HEK293 (cell line): Measurements from ENCODE around the gene ZNF684.

Source experiments
- GLI4 ChIP-seq: fragments of 450-650 bp; formaldehyde crosslinking; IDR thresholded peaks from 2 replicates; pipeline ENCODE4 v1.5.1; 2016; ENCODE audit warnings: missing biosample characterization, missing genetic modification characterization
- GLIS2 ChIP-seq: fragments of 450-650 bp; formaldehyde crosslinking; IDR thresholded peaks from 2 replicates; pipeline ENCODE4 v1.5.1; 2016; ENCODE audit warnings: missing biosample characterization, missing genetic modification characterization
- KLF10 ChIP-seq: fragments of 450-650 bp; IDR thresholded peaks from 2 replicates; pipeline ENCODE4 v1.5.1; 2018; ENCODE audit warnings: missing biosample characterization, mild to moderate bottlenecking, missing genetic modification characterization
- OVOL3 ChIP-seq: fragments of 450-650 bp; formaldehyde crosslinking; IDR thresholded peaks from 2 replicates; pipeline ENCODE4 v1.5.1; 2016; ENCODE audit warnings: missing biosample characterization, missing genetic modification characterization
- SALL2 ChIP-seq: fragments of 450-650 bp; formaldehyde crosslinking; IDR thresholded peaks from 2 replicates; pipeline ENCODE4 v1.5.0; 2017; ENCODE audit warnings: missing biosample characterization, mild to moderate bottlenecking, missing genetic modification characterization, borderline replicate concordance
- SETDB1 ChIP-seq: IDR thresholded peaks from one replicate; pipeline ENCODE4 v1.6.1; 2017; ENCODE audit warnings: mild to moderate bottlenecking, low read length, moderate library complexity, mixed read lengths; ENCODE audit not compliant: insufficient read length
- SP7 ChIP-seq: fragments of 450-650 bp; formaldehyde crosslinking; IDR thresholded peaks from 2 replicates; pipeline ENCODE4 v1.5.1; 2016; ENCODE audit warnings: missing biosample characterization, missing genetic modification characterization
- ZBTB21 ChIP-seq: fragments of 450-650 bp; formaldehyde crosslinking; IDR thresholded peaks from 2 replicates; pipeline ENCODE4 v1.5.1; 2017; ENCODE audit warnings: missing biosample characterization, missing genetic modification characterization
- ZBTB7A ChIP-seq: fragments of 450-650 bp; formaldehyde crosslinking; IDR thresholded peaks from 2 replicates; pipeline ENCODE4 v1.5.1; 2016; ENCODE audit warnings: low read depth, missing biosample characterization, missing genetic modification characterization
- ZEB2 ChIP-seq: fragments of 450-650 bp; formaldehyde crosslinking; IDR thresholded peaks from 2 replicates; pipeline ENCODE4 v1.5.1; 2016; ENCODE audit warnings: missing biosample characterization, missing genetic modification characterization
- ZNF133 ChIP-seq: fragments of 450-650 bp; formaldehyde crosslinking; IDR thresholded peaks from 2 replicates; pipeline ENCODE4 v1.5.1; 2016; ENCODE audit warnings: missing biosample characterization, missing genetic modification characterization
- ZNF2 ChIP-seq: fragments of 450-650 bp; formaldehyde crosslinking; IDR thresholded peaks from 2 replicates; pipeline ENCODE4 v1.5.1; 2016; ENCODE audit warnings: missing biosample characterization, missing genetic modification characterization
- ZNF292 ChIP-seq: fragments of 450-650 bp; formaldehyde crosslinking; IDR thresholded peaks from 2 replicates; pipeline ENCODE4 v1.5.1; 2016; ENCODE audit warnings: low read depth, missing biosample characterization, missing genetic modification characterization, borderline replicate concordance
- ZNF350 ChIP-seq: fragments of 450-650 bp; formaldehyde crosslinking; IDR thresholded peaks from 2 replicates; pipeline ENCODE4 v1.5.0; 2017; ENCODE audit warnings: missing biosample characterization, mild to moderate bottlenecking, missing genetic modification characterization
- ZNF366 ChIP-seq: fragments of 450-650 bp; formaldehyde crosslinking; conservative IDR thresholded peaks from 2 replicates; pipeline ENCODE4 v1.5.1; 2016; ENCODE audit warnings: missing biosample characterization, missing genetic modification characterization
- ZNF37A ChIP-seq: fragments of 450-650 bp; IDR thresholded peaks from 2 replicates; pipeline ENCODE4 v1.5.1; 2018; ENCODE audit warnings: missing biosample characterization, missing genetic modification characterization
- ZNF514 ChIP-seq: fragments of 450-650 bp; formaldehyde crosslinking; IDR thresholded peaks from 2 replicates; pipeline ENCODE4 v1.5.1; 2016; ENCODE audit warnings: missing biosample characterization, missing genetic modification characterization
- ZNF521 ChIP-seq: fragments of 450-650 bp; formaldehyde crosslinking; IDR thresholded peaks from 2 replicates; pipeline ENCODE4 v1.5.1; 2017; ENCODE audit warnings: missing biosample characterization, mild to moderate bottlenecking, missing genetic modification characterization
- ZNF530 ChIP-seq: fragments of 450-650 bp; formaldehyde crosslinking; IDR thresholded peaks from 2 replicates; pipeline ENCODE4 v1.5.1; 2016; ENCODE audit warnings: low read depth, missing biosample characterization, missing genetic modification characterization
- ZNF626 ChIP-seq: fragments of 450-650 bp; sonication (Bioruptor Pico); formaldehyde crosslinking; IDR thresholded peaks from 2 replicates; pipeline ENCODE4 v1.5.1; 2018; ENCODE audit warnings: missing biosample characterization, missing genetic modification characterization, inconsistent platforms
- ZNF660 ChIP-seq: fragments of 450-650 bp; IDR thresholded peaks from 2 replicates; pipeline ENCODE4 v1.5.1; 2018; ENCODE audit warnings: missing biosample characterization, mild to moderate bottlenecking, missing genetic modification characterization
- ZNF701 ChIP-seq: fragments of 450-650 bp; formaldehyde crosslinking; IDR thresholded peaks from 2 replicates; pipeline ENCODE4 v1.5.1; 2016; ENCODE audit warnings: missing biosample characterization, missing genetic modification characterization
- ZNF747 ChIP-seq: fragments of 450-650 bp; formaldehyde crosslinking; IDR thresholded peaks from 2 replicates; pipeline ENCODE4 v1.5.1; 2016; ENCODE audit warnings: missing biosample characterization, missing genetic modification characterization
- ZNF837 ChIP-seq: fragments of 450-650 bp; formaldehyde crosslinking; IDR thresholded peaks from 2 replicates; pipeline ENCODE4 v1.5.1; 2016; ENCODE audit warnings: missing biosample characterization, missing genetic modification characterization
- ZSCAN23 ChIP-seq: fragments of 450-650 bp; formaldehyde crosslinking; IDR thresholded peaks from 2 replicates; pipeline ENCODE4 v1.5.1; 2016; ENCODE audit warnings: missing biosample characterization, missing genetic modification characterization
- TF ChIP-seq, protein P1 (sequence below): fragments of 450-650 bp; formaldehyde crosslinking; IDR thresholded peaks from 2 replicates; pipeline ENCODE4 v1.5.1; 2016; ENCODE audit warnings: missing biosample characterization, missing genetic modification characterization
- TF ChIP-seq, protein P2 (sequence below): fragments of 450-650 bp; formaldehyde crosslinking; IDR thresholded peaks from 2 replicates; pipeline ENCODE4 v1.5.1; 2016; ENCODE audit warnings: missing biosample characterization, missing genetic modification characterization
- TF ChIP-seq, protein P3 (sequence below): fragments of 450-650 bp; formaldehyde crosslinking; IDR thresholded peaks from 2 replicates; pipeline ENCODE4 v1.5.1; 2016; ENCODE audit warnings: missing biosample characterization, missing genetic modification characterization
- TF ChIP-seq, protein P4 (sequence below): fragments of 450-650 bp; formaldehyde crosslinking; IDR thresholded peaks from 2 replicates; pipeline ENCODE4 v1.5.1; 2016; ENCODE audit warnings: missing biosample characterization, missing genetic modification characterization
- TF ChIP-seq, protein P5 (sequence below): fragments of 450-650 bp; formaldehyde crosslinking; IDR thresholded peaks from 2 replicates; pipeline ENCODE4 v1.5.1; 2016; ENCODE audit warnings: missing biosample characterization, missing genetic modification characterization, borderline replicate concordance
- TF ChIP-seq, protein P6 (sequence below): fragments of 450-650 bp; formaldehyde crosslinking; IDR thresholded peaks from 2 replicates; pipeline ENCODE4 v1.5.1; 2017; ENCODE audit warnings: missing biosample characterization, missing genetic modification characterization

Gene ZNF684

DNA sequence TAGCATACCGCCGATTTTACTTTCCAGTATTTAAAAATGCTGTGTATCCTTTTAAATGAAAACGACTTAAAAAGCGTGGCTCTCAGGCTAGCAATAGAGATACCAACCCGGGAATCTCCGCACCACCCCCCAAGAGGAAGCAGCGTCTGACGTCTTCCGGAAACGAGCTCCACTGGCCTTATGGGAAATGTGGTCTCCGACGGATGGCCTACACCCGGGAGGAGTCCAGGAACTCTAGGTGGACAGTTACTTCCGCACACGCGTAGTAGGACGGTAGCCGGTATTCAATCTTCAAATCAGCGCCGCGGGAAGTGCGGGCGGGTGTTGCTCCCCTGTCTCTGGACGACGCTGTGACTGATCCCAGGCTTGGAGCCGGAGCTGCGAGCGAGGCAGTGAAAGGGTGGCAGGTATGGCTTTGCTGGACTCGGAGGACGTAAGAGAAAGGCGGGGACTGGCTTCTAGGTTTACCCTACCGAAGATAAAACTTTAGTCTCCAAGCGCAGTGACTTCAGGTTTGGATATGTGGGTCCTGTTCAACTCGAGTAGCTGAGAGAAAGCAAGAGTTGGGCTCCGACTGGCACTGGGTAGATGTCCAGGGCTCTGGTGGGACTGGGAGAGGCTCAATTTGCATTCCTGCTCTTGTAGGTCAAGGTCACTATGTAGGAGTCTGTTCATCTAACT, at the start of gene ZNF684 (continued):
- TF ChIP-seq KLF10 (tag by site-specific recombination) = no peak
- TF ChIP-seq ZNF660 (tag by site-specific recombination) = 0 out of 2 replicates have a peak, but pooled peaks have one; percentile 22
- TF ChIP-seq, protein P1, sequence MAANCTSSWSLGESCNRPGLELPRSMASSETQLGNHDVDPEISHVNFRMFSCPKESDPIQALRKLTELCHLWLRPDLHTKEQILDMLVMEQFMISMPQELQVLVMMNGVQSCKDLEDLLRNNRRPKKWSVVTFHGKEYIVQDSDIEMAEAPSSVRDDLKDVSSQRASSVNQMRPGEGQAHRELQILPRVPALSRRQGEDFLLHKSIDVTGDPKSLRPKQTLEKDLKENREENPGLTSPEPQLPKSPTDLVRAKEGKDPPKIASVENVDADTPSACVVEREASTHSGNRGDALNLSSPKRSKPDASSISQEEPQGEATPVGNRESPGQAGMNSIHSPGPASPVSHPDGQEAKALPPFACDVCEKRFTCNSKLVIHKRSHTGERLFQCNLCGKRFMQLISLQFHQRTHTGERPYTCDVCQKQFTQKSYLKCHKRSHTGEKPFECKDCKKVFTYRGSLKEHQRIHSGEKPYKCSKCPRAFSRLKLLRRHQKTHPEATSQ (tag by site-specific recombination) = no peak
- no peak; the same call in 1 of the 2 replicates for TF ChIP-seq ZNF133 (tag by site-specific recombination)
- TF ChIP-seq ZNF366 (tag by site-specific recombination) = no peak
- TF ChIP-seq ZSCAN23 (tag by site-specific recombination) = no peak
- TF ChIP-seq ZNF350 (tag by site-specific recombination) = no peak
- TF ChIP-seq ZNF292 = no peak
- TF ChIP-seq ZNF37A (tag by site-specific recombination) = no peak
- peak; percentile 82 for TF ChIP-seq OVOL3 (tag by site-specific recombination)
- TF ChIP-seq ZNF530 (tag by site-specific recombination) = no peak
- TF ChIP-seq, protein P2, sequence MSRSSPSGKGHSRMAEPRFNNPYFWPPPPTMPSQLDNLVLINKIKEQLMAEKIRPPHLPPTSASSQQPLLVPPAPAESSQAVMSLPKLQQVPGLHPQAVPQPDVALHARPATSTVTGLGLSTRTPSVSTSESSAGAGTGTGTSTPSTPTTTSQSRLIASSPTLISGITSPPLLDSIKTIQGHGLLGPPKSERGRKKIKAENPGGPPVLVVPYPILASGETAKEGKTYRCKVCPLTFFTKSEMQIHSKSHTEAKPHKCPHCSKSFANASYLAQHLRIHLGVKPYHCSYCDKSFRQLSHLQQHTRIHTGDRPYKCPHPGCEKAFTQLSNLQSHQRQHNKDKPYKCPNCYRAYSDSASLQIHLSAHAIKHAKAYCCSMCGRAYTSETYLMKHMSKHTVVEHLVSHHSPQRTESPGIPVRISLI (tag by site-specific recombination) = no peak
- TF ChIP-seq ZNF521 = no peak
- no peak for TF ChIP-seq ZNF837
- no peak for TF ChIP-seq ZNF626 (tag by site-specific recombination)
- no peak for TF ChIP-seq SETDB1
- no peak for TF ChIP-seq ZNF701 (tag by site-specific recombination)
- TF ChIP-seq, protein P3, sequence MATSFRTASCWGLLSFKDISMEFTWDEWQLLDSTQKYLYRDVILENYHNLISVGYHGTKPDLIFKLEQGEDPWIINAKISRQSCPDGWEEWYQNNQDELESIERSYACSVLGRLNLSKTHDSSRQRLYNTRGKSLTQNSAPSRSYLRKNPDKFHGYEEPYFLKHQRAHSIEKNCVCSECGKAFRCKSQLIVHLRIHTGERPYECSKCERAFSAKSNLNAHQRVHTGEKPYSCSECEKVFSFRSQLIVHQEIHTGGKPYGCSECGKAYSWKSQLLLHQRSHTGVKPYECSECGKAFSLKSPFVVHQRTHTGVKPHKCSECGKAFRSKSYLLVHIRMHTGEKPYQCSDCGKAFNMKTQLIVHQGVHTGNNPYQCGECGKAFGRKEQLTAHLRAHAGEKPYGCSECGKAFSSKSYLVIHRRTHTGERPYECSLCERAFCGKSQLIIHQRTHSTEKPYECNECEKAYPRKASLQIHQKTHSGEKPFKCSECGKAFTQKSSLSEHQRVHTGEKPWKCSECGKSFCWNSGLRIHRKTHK (tag by site-specific recombination) = no peak
- peak; percentile 61 for TF ChIP-seq ZBTB21 (tag by site-specific recombination)
- TF ChIP-seq ZEB2 (tag by site-specific recombination) = peak; percentile 83; the same call in 1 of the 2 replicates
- TF ChIP-seq, protein P4, sequence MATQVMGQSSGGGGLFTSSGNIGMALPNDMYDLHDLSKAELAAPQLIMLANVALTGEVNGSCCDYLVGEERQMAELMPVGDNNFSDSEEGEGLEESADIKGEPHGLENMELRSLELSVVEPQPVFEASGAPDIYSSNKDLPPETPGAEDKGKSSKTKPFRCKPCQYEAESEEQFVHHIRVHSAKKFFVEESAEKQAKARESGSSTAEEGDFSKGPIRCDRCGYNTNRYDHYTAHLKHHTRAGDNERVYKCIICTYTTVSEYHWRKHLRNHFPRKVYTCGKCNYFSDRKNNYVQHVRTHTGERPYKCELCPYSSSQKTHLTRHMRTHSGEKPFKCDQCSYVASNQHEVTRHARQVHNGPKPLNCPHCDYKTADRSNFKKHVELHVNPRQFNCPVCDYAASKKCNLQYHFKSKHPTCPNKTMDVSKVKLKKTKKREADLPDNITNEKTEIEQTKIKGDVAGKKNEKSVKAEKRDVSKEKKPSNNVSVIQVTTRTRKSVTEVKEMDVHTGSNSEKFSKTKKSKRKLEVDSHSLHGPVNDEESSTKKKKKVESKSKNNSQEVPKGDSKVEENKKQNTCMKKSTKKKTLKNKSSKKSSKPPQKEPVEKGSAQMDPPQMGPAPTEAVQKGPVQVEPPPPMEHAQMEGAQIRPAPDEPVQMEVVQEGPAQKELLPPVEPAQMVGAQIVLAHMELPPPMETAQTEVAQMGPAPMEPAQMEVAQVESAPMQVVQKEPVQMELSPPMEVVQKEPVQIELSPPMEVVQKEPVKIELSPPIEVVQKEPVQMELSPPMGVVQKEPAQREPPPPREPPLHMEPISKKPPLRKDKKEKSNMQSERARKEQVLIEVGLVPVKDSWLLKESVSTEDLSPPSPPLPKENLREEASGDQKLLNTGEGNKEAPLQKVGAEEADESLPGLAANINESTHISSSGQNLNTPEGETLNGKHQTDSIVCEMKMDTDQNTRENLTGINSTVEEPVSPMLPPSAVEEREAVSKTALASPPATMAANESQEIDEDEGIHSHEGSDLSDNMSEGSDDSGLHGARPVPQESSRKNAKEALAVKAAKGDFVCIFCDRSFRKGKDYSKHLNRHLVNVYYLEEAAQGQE (tag by site-specific recombination) = no peak
- TF ChIP-seq, protein P5, sequence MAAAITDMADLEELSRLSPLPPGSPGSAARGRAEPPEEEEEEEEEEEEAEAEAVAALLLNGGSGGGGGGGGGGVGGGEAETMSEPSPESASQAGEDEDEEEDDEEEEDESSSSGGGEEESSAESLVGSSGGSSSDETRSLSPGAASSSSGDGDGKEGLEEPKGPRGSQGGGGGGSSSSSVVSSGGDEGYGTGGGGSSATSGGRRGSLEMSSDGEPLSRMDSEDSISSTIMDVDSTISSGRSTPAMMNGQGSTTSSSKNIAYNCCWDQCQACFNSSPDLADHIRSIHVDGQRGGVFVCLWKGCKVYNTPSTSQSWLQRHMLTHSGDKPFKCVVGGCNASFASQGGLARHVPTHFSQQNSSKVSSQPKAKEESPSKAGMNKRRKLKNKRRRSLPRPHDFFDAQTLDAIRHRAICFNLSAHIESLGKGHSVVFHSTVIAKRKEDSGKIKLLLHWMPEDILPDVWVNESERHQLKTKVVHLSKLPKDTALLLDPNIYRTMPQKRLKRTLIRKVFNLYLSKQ (tag by site-specific recombination) = no peak
- TF ChIP-seq ZBTB7A (tag by site-specific recombination) = no peak
- no peak for TF ChIP-seq SALL2
- TF ChIP-seq GLIS2 = peak; percentile 24; the same call in 1 of the 2 replicates
- TF ChIP-seq, protein P6, sequence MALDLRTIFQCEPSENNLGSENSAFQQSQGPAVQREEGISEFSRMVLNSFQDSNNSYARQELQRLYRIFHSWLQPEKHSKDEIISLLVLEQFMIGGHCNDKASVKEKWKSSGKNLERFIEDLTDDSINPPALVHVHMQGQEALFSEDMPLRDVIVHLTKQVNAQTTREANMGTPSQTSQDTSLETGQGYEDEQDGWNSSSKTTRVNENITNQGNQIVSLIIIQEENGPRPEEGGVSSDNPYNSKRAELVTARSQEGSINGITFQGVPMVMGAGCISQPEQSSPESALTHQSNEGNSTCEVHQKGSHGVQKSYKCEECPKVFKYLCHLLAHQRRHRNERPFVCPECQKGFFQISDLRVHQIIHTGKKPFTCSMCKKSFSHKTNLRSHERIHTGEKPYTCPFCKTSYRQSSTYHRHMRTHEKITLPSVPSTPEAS = no peak
- no peak for TF ChIP-seq GLI4
- TF ChIP-seq ZNF747 (tag by site-specific recombination) = no peak
- TF ChIP-seq ZNF2 = 0 out of 2 replicates have a peak, but pooled peaks have one; percentile 50
- TF ChIP-seq SP7 (tag by site-specific recombination) = peak; percentile 64; the same call in 1 of the 2 replicates
- TF ChIP-seq ZNF514 = no peak
